K562 (cell line): ENCODE data around the gene NEK4. TPM values are rescaled to one million over a fixed set of nuclear protein-coding genes. Genes with fewer than 3 reads are reported as not detected.

Experiments used
- ATAC-seq: fragments of 200-7000 bp; cut with Tn5 transposase; 3 replicates; pipeline ENCODE4 v1.9.1; 2020; ENCODE audit warnings: moderate library complexity
- BruUV-seq: library from RNA; stranded (reverse); fragments of 400-500 nt; replicated peaks from 2 replicates; lab custom pipeline; 2021; lab: Mats Ljungman, UMichigan
- CTCF ChIA-PET: fragments of 300-600 bp; formaldehyde crosslinking; extraction: SDS; loops from one replicate; lab custom pipeline; 2021; ENCODE audit warnings: low intra/inter-chr PET ratio; lab: Yijun Ruan, JAX
- POLR2A ChIA-PET: fragments of 300-600, 350-650 bp; sonication (Branson Sonifier 250); formaldehyde crosslinking; extraction: SDS; loops from one replicate; lab custom pipeline; 2021; ENCODE audit warnings: antibody characterized with exemption, inconsistent platforms; lab: Yijun Ruan, JAX
- DNase-seq, 4 experiments: peaks; one replicate each; pipeline versions ENCODE4 v3.0.0 to v3.0.0-alpha.2; 2011 to 2018; ENCODE audit warnings: low spot score in 3 of 4, mixed read lengths in 3 of 4; ENCODE audit errors: extremely low read depth in 1 of 4
- FAIRE-seq: peaks from 2 replicates; lab custom pipeline; 2011; peaks lifted over from hg19 to GRCh38; lab: Jason Lieb, UNC
- H2AFZ ChIP-seq: 2 replicates; pipeline ENCODE4 v1.6.0; 2011; ENCODE audit warnings: low read depth, low read length, control low read depth, inconsistent platforms
- H3K27ac ChIP-seq: fragments of 200-600 bp; 3 replicates; pipeline ENCODE4 v1.8.0; 2011; ENCODE audit warnings: low read depth, mild to moderate bottlenecking, control low read depth, inconsistent platforms, low read length, moderate library complexity, mixed read lengths; ENCODE audit errors: extremely low read depth
- H3K27me3 ChIP-seq, 2 experiments: fragments of 300-600 bp in 1 of 2; 2 replicates in 1 of 2; 3 replicates in 1 of 2; pipeline versions ENCODE4 v1.6.0 to v1.8.0; 2011; ENCODE audit warnings: inconsistent platforms in 2 of 2, low read length in 2 of 2, mild to moderate bottlenecking in 1 of 2, mixed read lengths in 1 of 2, moderate library complexity in 1 of 2; ENCODE audit not compliant: control insufficient read depth in 2 of 2, insufficient read depth in 2 of 2
- H3K36me3 ChIP-seq: fragments of 300-600 bp; 3 replicates; pipeline ENCODE4 v1.8.0; 2011; ENCODE audit warnings: mild to moderate bottlenecking, low read length, inconsistent platforms; ENCODE audit not compliant: control insufficient read depth, insufficient read depth
- H3K4me1 ChIP-seq, 2 experiments: fragments of 200-600 bp in 1 of 2; replicated peaks in 1 of 2; 2 replicates in 1 of 2; 3 replicates in 1 of 2; pipeline versions ENCODE4 v1.5.1 to v1.8.0; 2011; ENCODE audit warnings: inconsistent platforms in 2 of 2, low read length in 2 of 2, mild to moderate bottlenecking in 1 of 2, mixed read lengths in 1 of 2, moderate library complexity in 1 of 2; ENCODE audit not compliant: control insufficient read depth in 2 of 2, insufficient read depth in 2 of 2
- H3K4me2 ChIP-seq: 2 replicates; pipeline ENCODE4 v1.6.1; 2011; ENCODE audit warnings: low read length, control low read depth, inconsistent platforms, mixed read lengths; ENCODE audit not compliant: insufficient read depth
- H3K4me3 ChIP-seq: fragments of 200-600 bp; sonication (generic), shearing (Covaris generic); 2 replicates; pipeline ENCODE4 v1.5.1; 2016; ENCODE audit warnings: control low read depth, inconsistent platforms
- H3K79me2 ChIP-seq: fragments of 200-600 bp; 3 replicates; pipeline ENCODE4 v1.8.0; 2011; ENCODE audit warnings: low read length, inconsistent platforms; ENCODE audit not compliant: control insufficient read depth, insufficient read depth
- H3K9ac ChIP-seq, 2 experiments: 2 replicates each; pipeline versions ENCODE4 v1.6.0 to v1.6.1; 2011; ENCODE audit warnings: low read depth in 2 of 2, low read length in 2 of 2, control low read depth in 1 of 2, inconsistent platforms in 1 of 2, mild to moderate bottlenecking in 1 of 2, mixed read lengths in 1 of 2; ENCODE audit not compliant: insufficient read depth in 1 of 2
- H3K9me1 ChIP-seq: one replicate; pipeline ENCODE4 v1.6.0; 2011; ENCODE audit warnings: inconsistent platforms, mild to moderate bottlenecking, low read length, moderate library complexity; ENCODE audit not compliant: control insufficient read depth, insufficient read depth
- H3K9me3 ChIP-seq: replicated peaks from 2 replicates; pipeline ENCODE4 v1.5.1; 2011; ENCODE audit warnings: low read depth, low read length, inconsistent platforms; ENCODE audit not compliant: control insufficient read depth, insufficient read depth
- H4K20me1 ChIP-seq: replicated peaks from 2 replicates; pipeline ENCODE4 v1.6.1; 2011; ENCODE audit warnings: low read length, inconsistent platforms, mixed read lengths; ENCODE audit not compliant: control insufficient read depth, insufficient read depth
- FOXJ3 ChIP-seq: sonication (generic); formaldehyde crosslinking; IDR thresholded peaks from 2 replicates; pipeline ENCODE4 v1.4.0; 2020; ENCODE audit warnings: mild to moderate bottlenecking, missing genetic modification reagents
- GATAD2B ChIP-seq: fragments of 450-650 bp; IDR thresholded peaks from 2 replicates; pipeline ENCODE4 v1.6.1; 2017; ENCODE audit warnings: mild to moderate bottlenecking, borderline replicate concordance
- PTRF ChIP-seq: fragments of 450-650 bp; IDR thresholded peaks from 2 replicates; pipeline ENCODE4 v1.6.1; 2016; ENCODE audit warnings: mild to moderate bottlenecking, missing genetic modification characterization, missing compliant biosample characterization
- RHOXF2B ChIP-seq: fragments of 250-450 bp; sonication (Bioruptor Pico); conservative IDR thresholded peaks from 2 replicates; pipeline ENCODE4 v1.5.1; 2021
- SMAD2 ChIP-seq: fragments of 150-350 bp; IDR thresholded peaks from 2 replicates; pipeline ENCODE4 v1.6.1; 2014; ENCODE audit warnings: low read depth, mild to moderate bottlenecking, low read length
- SNIP1 ChIP-seq: fragments of 450-650 bp; IDR thresholded peaks from 2 replicates; pipeline ENCODE4 v1.7.1; 2017; ENCODE audit warnings: low read depth, mild to moderate bottlenecking
- WHSC1 ChIP-seq: IDR thresholded peaks from one replicate; pipeline ENCODE4 v1.6.1; 2012; ENCODE audit warnings: low read length, control low read depth, inconsistent platforms
- ZBED1 ChIP-seq: IDR thresholded peaks from 2 replicates; pipeline ENCODE4 v1.6.1; 2014
- ZNF408 ChIP-seq: fragments of 250-450 bp; sonication (Bioruptor Pico); IDR thresholded peaks from 2 replicates; pipeline ENCODE4 v1.4.0; 2020; ENCODE audit warnings: low read depth, mild to moderate bottlenecking, moderate library complexity
- WGBS: fragments of 100-300 bp; shearing (Covaris generic); methylation state at CpG from one replicate; pipeline ENCODE4 v1.1.6; 2016; ENCODE audit warnings: low coverage, mixed read lengths; ENCODE audit not compliant: insufficient coverage; ENCODE audit errors: missing lambda C conversion rate; 5-methylcytosine and 5-hydroxymethylcytosine counted together
- in situ Hi-C: fragments of 300-500 bp; cut with MboI; formaldehyde crosslinking; loops from 4 replicates; pipeline ENCODE4 v1.15.0; 2018; ENCODE audit warnings: inconsistent platforms, mixed read lengths
- intact Hi-C: fragments of 100-400 bp; cut with micrococcal nuclease; formaldehyde crosslinking; loops from 2 replicates; pipeline ENCODE4 v1.14.2; 2022
- polyA plus RNA-seq, 8 experiments: library from polyadenylated mRNA; depleted of rRNA in 4 of 8; stranded (reverse) in 5 of 8; unstranded in 3 of 8; fragments of >200 nt; fragmentation: Nextera tagmentation in 2 of 8; fragmentation: Illumina TruSeq in 1 of 8; extraction: Ambion mirVana in 2 of 8; extraction: Trizol in 1 of 8; gene quantifications; 2 replicates each; pipeline versions ENCODE4 v1.2.1 to v1.2.3, GENCODE V29; 2011 to 2014; ENCODE audit warnings: inconsistent platforms in 1 of 8, missing spikeins in 1 of 8
- total RNA-seq, 7 experiments: library from RNA; depleted of rRNA in 6 of 7; stranded (reverse); fragments of >200 nt in 6 of 7; fragmentation: Illumina TruSeq in 2 of 7; extraction: Trizol in 2 of 7; gene quantifications; 2 replicates each; pipeline versions ENCODE4 v1.2.1 to v1.2.3, GENCODE V29; 2011 to 2021; ENCODE audit warnings: low replicate concordance in 1 of 7
- TF ChIP-seq, protein P1 (sequence below), 3 experiments: fragments of 200-800 bp in 1 of 3; sonication (Bioruptor generic) in 1 of 3; sonication (generic) in 1 of 3; formaldehyde crosslinking in 1 of 3; IDR thresholded peaks; 2 replicates each; pipeline versions ENCODE4 v1.6.1 to v1.8.0; 2016 to 2022; ENCODE audit warnings: mild to moderate bottlenecking in 2 of 3, missing compliant biosample characterization in 2 of 3, missing genetic modification characterization in 2 of 3, missing genetic modification reagents in 1 of 3
- TF ChIP-seq, protein P2 (sequence below): fragments of 450-650 bp; IDR thresholded peaks from 2 replicates; pipeline ENCODE4 v1.6.1; 2017; ENCODE audit warnings: antibody characterized with exemption, mild to moderate bottlenecking
- TF ChIP-seq, protein P3 (sequence below): fragments of 450-650 bp; IDR thresholded peaks from 2 replicates; pipeline ENCODE4 v1.6.1; 2016; ENCODE audit warnings: borderline replicate concordance

NEK4 gene
- total and polyA plus RNA-seq, 9 of the 15 experiments (the other 6 are each of a cell fraction or from before 2014, with no cell fraction given), result 5.8 to 23.1 (median 16.6) TPM

DNA sequence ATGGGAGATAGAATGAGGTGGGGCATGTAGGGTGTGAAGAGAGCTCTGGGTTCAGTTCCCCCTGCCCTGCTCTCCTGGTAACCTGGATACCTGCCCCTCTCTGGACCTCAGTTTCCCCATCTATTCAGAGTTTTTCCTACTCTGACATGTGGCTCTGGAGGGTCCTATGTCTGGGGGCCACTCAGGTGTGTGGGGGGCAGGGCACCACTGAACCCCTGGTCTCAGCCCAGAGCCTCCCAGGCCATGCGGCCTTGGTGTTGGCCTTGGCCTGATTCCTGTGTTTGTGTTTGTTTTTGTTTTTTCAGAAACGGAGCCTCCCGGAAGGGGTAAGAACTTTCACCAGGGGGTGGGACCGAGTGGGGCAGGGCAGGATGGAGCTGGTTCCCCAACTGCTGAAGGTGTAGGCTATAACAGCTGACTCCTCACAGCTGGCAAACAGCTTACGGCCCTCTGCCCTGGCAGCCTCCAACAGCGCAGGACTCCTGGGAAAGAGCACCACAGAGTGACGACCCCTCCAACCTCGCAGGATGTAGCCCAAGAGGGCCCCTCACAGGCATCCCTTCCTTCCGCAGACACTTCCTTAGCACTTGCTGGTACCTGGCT is 24.7 kb upstream of the NEK4 start:
- ATAC-seq, result no peak
- no peak overlapping the region for H3K9ac ChIP-seq
- no peaks in the 10 kb centered on the region for H3K9me3 ChIP-seq
- no peak overlapping the region for H3K4me3 ChIP-seq
- H3K4me1 ChIP-seq, result peaks cover 0 to 18% of the 10 kb centered on the region in 2 experiments; a peak in 2 of 5 replicates
- FAIRE-seq, result no peak
- no peak overlapping the region for H2AFZ ChIP-seq
- H3K79me2 ChIP-seq, result no peaks in the 10 kb centered on the region
- peaks cover 0 to 25% of the 10 kb centered on the region in 2 experiments; a peak in 3 of 5 replicates for H3K27me3 ChIP-seq
- H4K20me1 ChIP-seq, result no peaks in the 10 kb centered on the region
- DNase-seq, result no peak
- CTCF ChIA-PET, result no interaction called here
- BruUV-seq, result no TSS peak
- no peaks in the 10 kb centered on the region for H3K9me1 ChIP-seq
- H3K36me3 ChIP-seq, result no peaks in the 10 kb centered on the region
- 35% methylated on average over 9 of the region's 9 CpGs for WGBS
- intact Hi-C loops, result no loop called here
- TF ChIP-seq SMAD2, result no peak
- TF ChIP-seq, protein P1, sequence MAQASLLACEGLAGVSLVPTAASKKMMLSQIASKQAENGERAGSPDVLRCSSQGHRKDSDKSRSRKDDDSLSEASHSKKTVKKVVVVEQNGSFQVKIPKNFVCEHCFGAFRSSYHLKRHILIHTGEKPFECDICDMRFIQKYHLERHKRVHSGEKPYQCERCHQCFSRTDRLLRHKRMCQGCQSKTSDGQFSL (CRISPR knock-in tag; IDR thresholded peaks at IDR 0.05), result no peak
- TF ChIP-seq, protein P1 (tag; IDR thresholded peaks at IDR 0.05), result no peak
- TF ChIP-seq PTRF (tag), result no peak
- TF ChIP-seq SNIP1, result no peak
- no peak for TF ChIP-seq WHSC1
- TF ChIP-seq RHOXF2B (CRISPR knock-in tag), result no peak
- no peak for TF ChIP-seq ZBED1
- TF ChIP-seq ZNF408 (CRISPR knock-in tag), result no peak
- TF ChIP-seq GATAD2B, result no peak
- TF ChIP-seq, protein P2, sequence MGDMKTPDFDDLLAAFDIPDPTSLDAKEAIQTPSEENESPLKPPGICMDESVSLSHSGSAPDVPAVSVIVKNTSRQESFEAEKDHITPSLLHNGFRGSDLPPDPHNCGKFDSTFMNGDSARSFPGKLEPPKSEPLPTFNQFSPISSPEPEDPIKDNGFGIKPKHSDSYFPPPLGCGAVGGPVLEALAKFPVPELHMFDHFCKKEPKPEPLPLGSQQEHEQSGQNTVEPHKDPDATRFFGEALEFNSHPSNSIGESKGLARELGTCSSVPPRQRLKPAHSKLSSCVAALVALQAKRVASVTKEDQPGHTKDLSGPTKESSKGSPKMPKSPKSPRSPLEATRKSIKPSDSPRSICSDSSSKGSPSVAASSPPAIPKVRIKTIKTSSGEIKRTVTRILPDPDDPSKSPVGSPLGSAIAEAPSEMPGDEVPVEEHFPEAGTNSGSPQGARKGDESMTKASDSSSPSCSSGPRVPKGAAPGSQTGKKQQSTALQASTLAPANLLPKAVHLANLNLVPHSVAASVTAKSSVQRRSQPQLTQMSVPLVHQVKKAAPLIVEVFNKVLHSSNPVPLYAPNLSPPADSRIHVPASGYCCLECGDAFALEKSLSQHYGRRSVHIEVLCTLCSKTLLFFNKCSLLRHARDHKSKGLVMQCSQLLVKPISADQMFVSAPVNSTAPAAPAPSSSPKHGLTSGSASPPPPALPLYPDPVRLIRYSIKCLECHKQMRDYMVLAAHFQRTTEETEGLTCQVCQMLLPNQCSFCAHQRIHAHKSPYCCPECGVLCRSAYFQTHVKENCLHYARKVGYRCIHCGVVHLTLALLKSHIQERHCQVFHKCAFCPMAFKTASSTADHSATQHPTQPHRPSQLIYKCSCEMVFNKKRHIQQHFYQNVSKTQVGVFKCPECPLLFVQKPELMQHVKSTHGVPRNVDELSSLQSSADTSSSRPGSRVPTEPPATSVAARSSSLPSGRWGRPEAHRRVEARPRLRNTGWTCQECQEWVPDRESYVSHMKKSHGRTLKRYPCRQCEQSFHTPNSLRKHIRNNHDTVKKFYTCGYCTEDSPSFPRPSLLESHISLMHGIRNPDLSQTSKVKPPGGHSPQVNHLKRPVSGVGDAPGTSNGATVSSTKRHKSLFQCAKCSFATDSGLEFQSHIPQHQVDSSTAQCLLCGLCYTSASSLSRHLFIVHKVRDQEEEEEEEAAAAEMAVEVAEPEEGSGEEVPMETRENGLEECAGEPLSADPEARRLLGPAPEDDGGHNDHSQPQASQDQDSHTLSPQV, result no peak
- TF ChIP-seq FOXJ3 (CRISPR knock-in tag), result no peak
- TF ChIP-seq, protein P3, sequence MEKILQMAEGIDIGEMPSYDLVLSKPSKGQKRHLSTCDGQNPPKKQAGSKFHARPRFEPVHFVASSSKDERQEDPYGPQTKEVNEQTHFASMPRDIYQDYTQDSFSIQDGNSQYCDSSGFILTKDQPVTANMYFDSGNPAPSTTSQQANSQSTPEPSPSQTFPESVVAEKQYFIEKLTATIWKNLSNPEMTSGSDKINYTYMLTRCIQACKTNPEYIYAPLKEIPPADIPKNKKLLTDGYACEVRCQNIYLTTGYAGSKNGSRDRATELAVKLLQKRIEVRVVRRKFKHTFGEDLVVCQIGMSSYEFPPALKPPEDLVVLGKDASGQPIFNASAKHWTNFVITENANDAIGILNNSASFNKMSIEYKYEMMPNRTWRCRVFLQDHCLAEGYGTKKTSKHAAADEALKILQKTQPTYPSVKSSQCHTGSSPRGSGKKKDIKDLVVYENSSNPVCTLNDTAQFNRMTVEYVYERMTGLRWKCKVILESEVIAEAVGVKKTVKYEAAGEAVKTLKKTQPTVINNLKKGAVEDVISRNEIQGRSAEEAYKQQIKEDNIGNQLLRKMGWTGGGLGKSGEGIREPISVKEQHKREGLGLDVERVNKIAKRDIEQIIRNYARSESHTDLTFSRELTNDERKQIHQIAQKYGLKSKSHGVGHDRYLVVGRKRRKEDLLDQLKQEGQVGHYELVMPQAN, result no peak
- POLR2A ChIA-PET, result interaction anchor here (0.6 kb wide), 1 partner anchor 1007 kb away, joined by 4 read pairs; no protein-coding TSS in a partner anchor
- H3K4me2 ChIP-seq, result no peak overlapping the region
- no peak overlapping the region for H3K27ac ChIP-seq
- in situ Hi-C loops, result no loop called here
